Keratinocyte (primary cell): ENCODE measurements around the gene MDM4. TPM values are rescaled to one million over a fixed set of nuclear protein-coding genes. Genes with fewer than 3 reads are reported as not detected.

ENCODE experiments used
- DNase-seq: peaks from one replicate; pipeline ENCODE4 v3.0.0-alpha.2; 2011; ENCODE audit warnings: low read depth, missing footprints, low spot score
- FAIRE-seq: peaks from 2 replicates; lab custom pipeline; 2011; peaks lifted over from hg19 to GRCh38; lab: Jason Lieb, UNC
- H2AFZ ChIP-seq: 2 replicates; pipeline ENCODE4 v1.6.0; 2012; ENCODE audit warnings: low read length, control low read depth, inconsistent platforms; ENCODE audit not compliant: control insufficient read depth
- H3K27ac ChIP-seq: 2 replicates; pipeline ENCODE4 v1.5.1; 2011; ENCODE audit warnings: low read length; ENCODE audit not compliant: control insufficient read depth, insufficient read depth
- H3K27me3 ChIP-seq: 3 replicates; pipeline ENCODE4 v1.6.0; 2011; ENCODE audit warnings: low read length; ENCODE audit not compliant: control insufficient read depth, insufficient read depth; ENCODE audit errors: extremely low read depth
- H3K36me3 ChIP-seq, 2 experiments: 2 replicates in 1 of 2; 3 replicates in 1 of 2; pipeline ENCODE4 v1.5.1; 2011; ENCODE audit warnings: low read length in 2 of 2, mild to moderate bottlenecking in 1 of 2; ENCODE audit not compliant: control insufficient read depth in 2 of 2, insufficient read depth in 2 of 2; ENCODE audit errors: extremely low read depth in 1 of 2
- H3K4me1 ChIP-seq: 3 replicates; pipeline ENCODE4 v1.5.1; 2011; ENCODE audit warnings: low read length; ENCODE audit not compliant: control insufficient read depth, insufficient read depth; ENCODE audit errors: extremely low read depth
- H3K4me2 ChIP-seq: 3 replicates; pipeline ENCODE4 v1.6.0; 2011; ENCODE audit warnings: low read depth, low read length; ENCODE audit not compliant: control insufficient read depth, insufficient read depth; ENCODE audit errors: extremely low read depth
- H3K4me3 ChIP-seq, 3 experiments: fragments of 200-600 bp in 1 of 3; sonication (generic) in 1 of 3; 2 replicates in 2 of 3; 3 replicates in 1 of 3; pipeline ENCODE4 v1.5.1; 2011 to 2016; ENCODE audit warnings: low read length in 3 of 3, mild to moderate bottlenecking in 3 of 3, control low read depth in 2 of 3, inconsistent platforms in 1 of 3, low read depth in 1 of 3, mixed read lengths in 1 of 3, mixed run types in 1 of 3, moderate library complexity in 1 of 3; ENCODE audit not compliant: control insufficient read depth in 2 of 3, insufficient read depth in 2 of 3; ENCODE audit errors: extremely low read depth in 1 of 3
- H3K79me2 ChIP-seq: 2 replicates; pipeline ENCODE4 v1.6.0; 2012; ENCODE audit warnings: low read length; ENCODE audit not compliant: control insufficient read depth, insufficient read depth
- H3K9ac ChIP-seq: 3 replicates; pipeline ENCODE4 v1.6.0; 2011; ENCODE audit warnings: low read length; ENCODE audit not compliant: control insufficient read depth, insufficient read depth; ENCODE audit errors: extremely low read depth
- H3K9me1 ChIP-seq: 3 replicates; pipeline ENCODE4 v1.6.0; 2011; ENCODE audit warnings: low read length; ENCODE audit not compliant: control insufficient read depth, insufficient read depth; ENCODE audit errors: extremely low read depth
- H3K9me3 ChIP-seq: 2 replicates; pipeline ENCODE4 v1.5.1; 2012; ENCODE audit warnings: low read depth, low read length; ENCODE audit not compliant: control insufficient read depth
- H4K20me1 ChIP-seq: 3 replicates; pipeline ENCODE4 v1.6.0; 2011; ENCODE audit warnings: low read length; ENCODE audit not compliant: control insufficient read depth, insufficient read depth; ENCODE audit errors: extremely low read depth
- CTCF ChIP-seq, 3 experiments: IDR thresholded peaks in 1 of 3; conservative IDR thresholded peaks in 1 of 3; optimal IDR thresholded peaks in 1 of 3; 2 replicates in 2 of 3; 3 replicates in 1 of 3; pipeline versions ENCODE3 to v1.5.1; 2011; ENCODE audit warnings: low read length in 3 of 3, mild to moderate bottlenecking in 3 of 3, moderate library complexity in 2 of 3, control low read depth in 1 of 3, inconsistent platforms in 1 of 3; ENCODE audit not compliant: insufficient read depth in 2 of 3; ENCODE audit errors: extremely low read depth in 1 of 3
- EZH2 ChIP-seq: IDR thresholded peaks from one replicate; pipeline ENCODE4 v1.6.1; 2012; ENCODE audit warnings: inconsistent platforms, mild to moderate bottlenecking, low read length, moderate library complexity
- dilution Hi-C: fragments of 300-500 bp; cut with MboI; formaldehyde crosslinking; loops from one replicate; pipeline ENCODE4 v1.7.0; 2020; ENCODE audit warnings: low sequenced_read_pairs; ENCODE audit not compliant: extremely low pct_ligation_motif_present
- polyA plus RNA-seq, 5 experiments: library from polyadenylated mRNA; depleted of rRNA in 3 of 5; stranded (reverse) in 3 of 5; stranded (forward) in 1 of 5; unstranded in 1 of 5; fragments of >200 nt; gene quantifications; 1 replicate in 1 of 5; 2 replicates in 3 of 5; 3 replicates in 1 of 5; pipeline versions ENCODE4 v1.2.1 to v1.2.3, GENCODE V29; 2011 to 2012; ENCODE audit warnings: missing spikeins in 2 of 5, low read depth in 1 of 5, low replicate concordance in 1 of 5

Gene MDM4
- polyA plus RNA-seq, 1 donor (not counting 4 experiments of a cell fraction or from before 2014, with no cell fraction given): 17.8 TPM

- Histone ChIP-seq H3K9me1 (no peaks in the 10 kb centered on the region), H4K20me1 (no peaks in the 10 kb centered on the region), H3K9ac (no peak overlapping the region), H3K4me1 (no peaks in the 10 kb centered on the region), H3K36me3 (peaks cover 0 to 4% of the 10 kb centered on the region in 2 experiments), H3K4me2 (no peak overlapping the region), H3K27me3 (no peaks in the 10 kb centered on the region), H3K79me2 (no peaks in the 10 kb centered on the region), H2AFZ (no peak overlapping the region), H3K27ac (no peak overlapping the region), H3K9me3 (no peaks in the 10 kb centered on the region), H3K4me3 (no peak overlapping the region)
- DNase-seq (no peak), FAIRE-seq (no peak)
- dilution Hi-C loops: no loop called here
- no peak for TF ChIP-seq EZH2
- no peak for TF ChIP-seq CTCF (optimal IDR thresholded peaks at IDR 0.05 in 1 of 3, IDR thresholded peaks at IDR 0.05 in 1 of 3, conservative IDR thresholded peaks at IDR 0.05 in 1 of 3; ENCODE audit: extremely low read depth in 1 of 3, insufficient read depth in 2 of 3, low read length in 3 of 3)
Observed at GRCh38 chr1:204468206-204468605, 48.0 kb upstream of the MDM4 start.

GRCh38 chr1:204468766-204469302 is 47.4 kb upstream of the MDM4 start:
- Histone ChIP-seq H3K79me2 (no peaks in the 10 kb centered on the region), H3K36me3 (peaks cover 0 to 4% of the 10 kb centered on the region in 2 experiments), H4K20me1 (no peaks in the 10 kb centered on the region), H3K27ac (no peak overlapping the region), H3K4me1 (no peaks in the 10 kb centered on the region), H3K4me3 (no peak overlapping the region), H2AFZ (no peak overlapping the region), H3K27me3 (no peaks in the 10 kb centered on the region), H3K9ac (no peak overlapping the region), H3K9me1 (no peaks in the 10 kb centered on the region), H3K4me2 (no peak overlapping the region), H3K9me3 (no peaks in the 10 kb centered on the region)
- no peak for DNase-seq
- dilution Hi-C loops: no loop called here
- TF ChIP-seq EZH2: no peak
- no peak for TF ChIP-seq CTCF (optimal IDR thresholded peaks at IDR 0.05 in 1 of 3, IDR thresholded peaks at IDR 0.05 in 1 of 3, conservative IDR thresholded peaks at IDR 0.05 in 1 of 3; ENCODE audit: extremely low read depth in 1 of 3, insufficient read depth in 2 of 3, low read length in 3 of 3)
- FAIRE-seq: no peak
